SK-N-SH (cell line): ENCODE results near the gene TACC2. TPM values are rescaled to one million over a fixed set of nuclear protein-coding genes. Genes with fewer than 3 reads are reported as not detected.

ENCODE experiments used
- CTCF ChIA-PET: fragments of 300-600, 350-600 bp; formaldehyde crosslinking; extraction: SDS; loops from one replicate; lab custom pipeline; 2021; lab: Yijun Ruan, JAX
- POLR2A ChIA-PET: fragments of 350-600 bp; sonication (Branson Sonifier 250); formaldehyde crosslinking; extraction: SDS; loops from one replicate; lab custom pipeline; 2020; ENCODE audit warnings: antibody characterized with exemption, inconsistent platforms; lab: Yijun Ruan, JAX
- DNase-seq: peaks from one replicate; pipeline ENCODE4 v3.0.0; 2012
- H2AFZ ChIP-seq: fragments of 200-600 bp; sonication (generic); 2 replicates; pipeline ENCODE4 v1.8.1; 2016; ENCODE audit warnings: antibody characterized with exemption, mild to moderate bottlenecking, low read depth
- H3F3A ChIP-seq: fragments of 200-600 bp; sonication (generic); replicated peaks from 2 replicates; pipeline ENCODE3; 2016; ENCODE audit warnings: antibody characterized with exemption, mild to moderate bottlenecking; ENCODE audit not compliant: insufficient read depth
- H3K27ac ChIP-seq, 2 experiments: fragments of 200-500 bp in 1 of 2; fragments of 200-600 bp in 1 of 2; sonication (Bioruptor generic) in 1 of 2; sonication (generic), shearing (Covaris generic) in 1 of 2; 2 replicates each; pipeline versions ENCODE4 v1.5.1 to v1.6.1; 2014 to 2016; ENCODE audit warnings: low read depth in 2 of 2, inconsistent platforms in 1 of 2, low read length in 1 of 2, mild to moderate bottlenecking in 1 of 2, mixed read lengths in 1 of 2
- H3K27me3 ChIP-seq: fragments of 200-600 bp; sonication (generic), shearing (Covaris generic); 2 replicates; pipeline ENCODE4 v1.6.1; 2016; ENCODE audit warnings: mixed run types; ENCODE audit not compliant: insufficient read depth
- H3K36me3 ChIP-seq, 2 experiments: fragments of 200-500 bp in 1 of 2; fragments of 200-600 bp in 1 of 2; sonication (Bioruptor generic) in 1 of 2; sonication (generic) in 1 of 2; replicated peaks in 1 of 2; 2 replicates each; pipeline versions ENCODE3 to v1.5.1; 2014 to 2016; ENCODE audit warnings: low read length in 1 of 2, mild to moderate bottlenecking in 1 of 2; ENCODE audit not compliant: insufficient read depth in 2 of 2, control insufficient read depth in 1 of 2
- H3K4me1 ChIP-seq, 2 experiments: fragments of 200-500 bp in 1 of 2; fragments of 200-600 bp in 1 of 2; sonication (Bioruptor generic) in 1 of 2; sonication (generic), shearing (Covaris generic) in 1 of 2; 2 replicates each; pipeline versions ENCODE4 v1.5.1 to v1.6.1; 2014 to 2016; ENCODE audit warnings: low read depth in 1 of 2, low read length in 1 of 2, mixed run types in 1 of 2; ENCODE audit not compliant: insufficient read depth in 2 of 2, control insufficient read depth in 1 of 2
- H3K4me2 ChIP-seq: fragments of 200-600 bp; sonication (generic), shearing (Covaris generic); 2 replicates; pipeline ENCODE4 v1.6.1; 2017; ENCODE audit warnings: mixed run types
- H3K4me3 ChIP-seq, 2 experiments: fragments of 200-500 bp in 1 of 2; fragments of 200-600 bp in 1 of 2; sonication (Bioruptor generic) in 1 of 2; sonication (generic), shearing (Covaris generic) in 1 of 2; 2 replicates each; pipeline versions ENCODE4 v1.5.1 to v1.8.1; 2014 to 2016; ENCODE audit warnings: low read depth in 2 of 2, inconsistent platforms in 1 of 2, low read length in 1 of 2, mild to moderate bottlenecking in 1 of 2, mixed read lengths in 1 of 2, moderate library complexity in 1 of 2
- H3K79me2 ChIP-seq: fragments of 200-600 bp; sonication (generic); 2 replicates; pipeline ENCODE4 v1.8.1; 2017; ENCODE audit warnings: mild to moderate bottlenecking; ENCODE audit not compliant: insufficient read depth
- H3K9ac ChIP-seq: fragments of 200-600 bp; sonication (generic); 2 replicates; pipeline ENCODE4 v1.6.1; 2017; ENCODE audit warnings: mixed run types
- H3K9me2 ChIP-seq: fragments of 200-600 bp; sonication (generic); 2 replicates; pipeline ENCODE4 v1.6.1; 2017; ENCODE audit warnings: mixed run types
- H3K9me3 ChIP-seq: fragments of 200-600 bp; sonication (generic); 2 replicates; pipeline ENCODE4 v1.6.1; 2017; ENCODE audit warnings: mixed run types, mild to moderate bottlenecking, moderate library complexity
- H4K20me1 ChIP-seq: fragments of 200-600 bp; sonication (generic); 2 replicates; pipeline ENCODE4 v1.6.1; 2017; ENCODE audit warnings: mild to moderate bottlenecking, mixed run types; ENCODE audit not compliant: insufficient read depth
- CTCF ChIP-seq: fragments of 200-600 bp; sonication (generic); IDR thresholded peaks from 2 replicates; pipeline ENCODE4 v1.6.1; 2017; ENCODE audit warnings: antibody characterized with exemption, mild to moderate bottlenecking, moderate library complexity
- ELF1 ChIP-seq: IDR thresholded peaks from 2 replicates; pipeline ENCODE4 v1.4.0; 2012
- GABPA ChIP-seq: IDR thresholded peaks from 2 replicates; pipeline ENCODE4 v1.4.0; 2012; ENCODE audit warnings: low read depth, mild to moderate bottlenecking
- JUND ChIP-seq: IDR thresholded peaks from 2 replicates; pipeline ENCODE4 v1.4.0; 2012
- MAX ChIP-seq: IDR thresholded peaks from 2 replicates; pipeline ENCODE4 v1.4.0; 2012; ENCODE audit warnings: low read depth
- MXI1 ChIP-seq: IDR thresholded peaks from 2 replicates; pipeline ENCODE4 v1.6.1; 2012; ENCODE audit warnings: mild to moderate bottlenecking, low read depth, low read length, improper control_type of control experiment
- NRF1 ChIP-seq: IDR thresholded peaks from 2 replicates; pipeline ENCODE4 v1.6.1; 2012; ENCODE audit warnings: low read depth, mild to moderate bottlenecking, low read length
- REST ChIP-seq: IDR thresholded peaks from 2 replicates; pipeline ENCODE4 v1.6.1; 2012; ENCODE audit warnings: mild to moderate bottlenecking, low read depth, low read length, moderate library complexity
- USF1 ChIP-seq: IDR thresholded peaks from 2 replicates; pipeline ENCODE4 v1.4.0; 2012; ENCODE audit warnings: low read depth, borderline replicate concordance
- USF2 ChIP-seq: fragments of 150-350 bp; IDR thresholded peaks from 2 replicates; pipeline ENCODE4 v1.6.1; 2017; ENCODE audit warnings: antibody characterized with exemption, low read length, low read depth, borderline replicate concordance
- whole genome bisulfite sequencing: methylation state at CpG from one replicate; pipeline ENCODE4 v1.1.6; 2017; ENCODE audit warnings: low lambda C conversion rate; 5-methylcytosine and 5-hydroxymethylcytosine counted together
- polyA plus RNA-seq, 3 experiments: library from polyadenylated mRNA; depleted of rRNA; stranded (reverse); fragments of >200 nt; gene quantifications; 2 replicates each; pipeline ENCODE4 v1.2.3, GENCODE V29; 2012

The TACC2 gene
- polyA plus RNA-seq, 1 of the 3 experiments (the other 2 are of a cell fraction), result 8.8 TPM

- Histone ChIP-seq H3K9me2 (no peaks in the 10 kb centered on the region), H3F3A (peaks cover 4% of the 10 kb centered on the region), H3K4me1 (no peaks in the 10 kb centered on the region), H3K79me2 (no peaks in the 10 kb centered on the region), H3K4me2 (no peak overlapping the region), H3K9me3 (no peaks in the 10 kb centered on the region), H3K4me3 (no peak overlapping the region), H3K27ac (no peak overlapping the region), H3K27me3 (no peaks in the 10 kb centered on the region), H3K36me3 (no peaks in the 10 kb centered on the region), H3K9ac (no peak overlapping the region), H2AFZ (no peak overlapping the region), H4K20me1 (no peaks in the 10 kb centered on the region)
- ChIA-PET POLR2A (no interaction called here), CTCF (interaction anchor here (1.0 to 1.1 kb wide), 2 partner anchors 13 to 14 kb away, joined by 3 read pairs; no protein-coding TSS in a partner anchor)
- no peak for TF ChIP-seq USF2
- 65% methylated on average over 2 of the region's 2 CpGs for WGBS
- DNase-seq, result no peak
Observed at GRCh38 chr10:121949049-121949448, 39.9 kb upstream of the TACC2 start.

- CTCF ChIA-PET, result interaction anchor here (1.0 to 1.1 kb wide), 2 partner anchors 14 to 15 kb away, joined by 3 read pairs; no protein-coding TSS in a partner anchor
- TF ChIP-seq REST (no peak), ELF1 (no peak), MXI1 (no peak), GABPA (no peak), USF1 (no peak), CTCF (no peak), JUND (no peak), MAX (no peak), NRF1 (no peak)
Observed at GRCh38 chr10:121949451-121949850, 39.5 kb upstream of the TACC2 start.

More at GRCh38 chr10:121949451-121949850, 39.5 kb upstream of the TACC2 start:
- H4K20me1 ChIP-seq, result no peaks in the 10 kb centered on the region
- H3F3A ChIP-seq, result peaks cover 3% of the 10 kb centered on the region
- no peaks in the 10 kb centered on the region for H3K9me2 ChIP-seq
- POLR2A ChIA-PET, result no interaction called here
- DNase-seq, result no peak
- H2AFZ ChIP-seq, result no peak overlapping the region
- H3K27me3 ChIP-seq, result no peaks in the 10 kb centered on the region
- no peak overlapping the region for H3K4me3 ChIP-seq
- H3K9me3 ChIP-seq, result no peaks in the 10 kb centered on the region
- H3K4me1 ChIP-seq, result no peaks in the 10 kb centered on the region
- H3K9ac ChIP-seq, result no peak overlapping the region
- no peaks in the 10 kb centered on the region for H3K79me2 ChIP-seq
- no peaks in the 10 kb centered on the region for H3K36me3 ChIP-seq
- no peak overlapping the region for H3K27ac ChIP-seq
- WGBS, result 90% methylated on average over 3 of the region's 3 CpGs
- H3K4me2 ChIP-seq, result no peak overlapping the region
